Stimulated activated CD4-positive, alpha-beta T cell treated with anti-CD3 and anti-CD28 coated beads, Interleukin-4, amount 100 ng/mL, for 48 hours (primary cell): ENCODE measurements around the gene FAT1.

Experiments used
- DNase-seq, 2 donors: peaks; one replicate each; pipeline ENCODE4 v3.0.0-alpha.2; 2020; ENCODE audit warnings: low read depth in 2 of 2

FAT1 gene

DNA sequence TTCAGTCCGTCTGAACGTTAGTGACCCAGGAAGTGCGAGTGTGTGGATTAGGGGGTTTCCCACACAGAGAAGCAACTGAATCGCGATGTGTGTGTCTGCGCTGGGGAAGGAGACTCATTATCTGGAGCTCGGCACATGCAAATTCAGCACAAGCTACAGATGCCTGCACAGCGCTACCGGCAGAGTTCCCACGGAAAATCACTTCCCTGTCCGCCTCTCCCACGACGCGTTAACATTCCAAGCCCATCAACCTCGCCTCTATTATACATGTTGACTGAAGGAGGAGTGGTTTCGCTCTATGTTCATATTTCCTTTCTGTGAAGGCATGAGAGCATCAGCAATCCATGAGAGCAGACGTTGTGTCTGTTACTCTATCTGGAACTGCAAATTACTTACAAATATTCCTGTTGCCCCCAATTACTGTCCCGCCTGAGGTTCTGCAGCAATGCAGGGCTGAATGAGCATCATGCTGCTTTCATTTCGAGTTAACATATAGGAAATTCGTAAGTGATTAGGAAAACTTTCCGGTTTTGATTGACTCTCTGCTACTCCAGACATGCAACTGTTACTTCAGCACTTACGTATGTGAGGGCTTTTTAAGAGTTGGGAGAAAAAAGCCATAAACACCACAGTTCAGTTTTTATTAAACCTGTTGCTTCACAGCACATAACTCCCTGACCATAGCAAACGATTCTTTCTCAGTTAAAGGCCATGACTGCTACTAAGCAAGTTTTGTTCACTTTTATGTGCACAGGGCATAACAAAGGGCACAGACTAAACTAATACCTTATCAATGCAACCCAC, 153.3 kb downstream of the FAT1 start:
- DNase-seq, result no peak

DNA sequence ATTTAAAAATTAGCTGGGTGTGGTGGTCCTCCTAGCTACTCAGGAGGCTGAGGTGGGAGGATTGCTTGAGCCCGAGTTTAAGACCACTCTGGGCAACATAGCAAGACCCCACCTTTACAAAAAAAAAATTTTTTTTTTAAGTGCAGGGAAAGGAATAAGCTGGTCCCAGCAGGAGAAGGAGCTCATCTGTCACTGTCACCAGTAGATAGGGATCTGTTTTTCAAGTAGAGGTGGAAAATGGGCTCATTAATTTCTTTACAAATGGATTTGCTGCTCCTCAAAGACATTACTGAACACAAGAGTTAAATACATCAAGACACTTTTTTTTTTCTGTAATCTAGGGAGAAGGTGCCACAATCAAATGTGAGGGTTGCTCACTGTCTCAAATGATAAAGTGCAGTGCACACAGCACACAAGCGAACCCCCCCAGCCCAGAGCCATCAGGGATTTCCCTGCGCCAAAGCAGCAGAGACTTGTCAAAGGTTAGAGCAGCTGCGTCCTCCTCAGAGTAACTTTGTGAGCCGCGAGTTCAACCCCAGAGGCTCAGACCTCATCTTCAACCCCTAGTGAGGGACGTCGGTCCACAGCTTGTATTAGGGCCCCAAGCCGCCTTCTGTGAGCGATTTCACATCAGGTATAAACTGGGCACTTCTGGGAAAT, 154.0 kb downstream of the FAT1 start:
- DNase-seq, result no peak

DNA sequence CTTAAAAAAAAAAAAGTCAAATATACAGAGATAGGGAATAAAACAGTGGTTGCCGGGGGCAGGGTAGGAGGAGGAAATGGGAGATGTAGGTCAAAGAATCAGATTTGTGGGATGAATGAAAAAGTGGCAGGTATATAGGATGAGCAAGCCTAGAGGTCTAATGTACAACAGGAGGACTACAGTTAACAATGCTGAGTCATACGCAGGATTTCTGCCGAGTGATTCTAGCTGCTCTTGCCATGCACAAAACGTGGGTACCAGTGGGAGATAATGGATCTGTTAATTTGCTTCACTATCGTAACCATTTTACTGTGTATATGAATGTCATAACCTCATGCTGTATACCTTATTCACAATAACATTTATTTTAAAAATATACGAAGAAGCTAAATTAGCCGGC, 157.6 kb downstream of the FAT1 start:
- no peak for DNase-seq

DNA sequence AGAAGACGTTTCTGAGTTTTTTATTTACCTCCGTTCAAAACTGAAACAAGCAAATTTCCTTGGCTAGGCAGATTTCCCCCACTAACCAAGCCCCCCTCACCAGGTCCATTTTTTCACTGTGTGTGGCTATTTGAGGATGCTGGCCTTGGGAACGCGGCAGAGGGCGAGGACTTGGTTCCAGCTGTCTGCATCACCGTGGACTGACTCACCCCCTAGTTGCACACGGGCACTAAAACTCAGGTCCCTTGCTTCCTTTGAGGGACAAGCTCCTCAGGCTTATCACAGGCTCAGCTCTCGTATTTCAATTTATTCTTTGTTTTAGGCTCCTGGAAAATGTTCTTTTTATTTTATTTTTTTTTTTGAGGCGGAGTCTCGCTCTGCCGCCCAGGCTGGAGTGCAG, 159.9 kb downstream of the FAT1 start:
- no peak for DNase-seq

DNA sequence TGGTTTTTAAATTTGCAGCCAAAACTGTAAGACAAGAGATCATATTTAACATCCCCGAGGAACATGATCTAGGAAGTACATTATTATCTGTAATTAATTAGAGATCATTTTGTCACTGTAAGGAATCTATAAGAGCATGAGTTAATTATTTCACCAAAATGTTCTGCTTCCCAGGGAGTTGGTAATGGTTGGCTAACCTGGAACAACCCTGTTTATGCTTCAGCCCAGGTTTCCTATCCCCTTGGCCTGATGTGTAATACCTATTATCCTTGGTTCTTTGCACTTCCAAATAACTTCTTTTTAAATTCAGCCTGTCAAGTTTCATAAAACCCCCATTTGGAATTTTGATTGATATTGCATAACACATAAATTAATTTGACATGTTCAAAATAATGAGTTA, 161.9 kb downstream of the FAT1 start:
- no peak for DNase-seq

DNA sequence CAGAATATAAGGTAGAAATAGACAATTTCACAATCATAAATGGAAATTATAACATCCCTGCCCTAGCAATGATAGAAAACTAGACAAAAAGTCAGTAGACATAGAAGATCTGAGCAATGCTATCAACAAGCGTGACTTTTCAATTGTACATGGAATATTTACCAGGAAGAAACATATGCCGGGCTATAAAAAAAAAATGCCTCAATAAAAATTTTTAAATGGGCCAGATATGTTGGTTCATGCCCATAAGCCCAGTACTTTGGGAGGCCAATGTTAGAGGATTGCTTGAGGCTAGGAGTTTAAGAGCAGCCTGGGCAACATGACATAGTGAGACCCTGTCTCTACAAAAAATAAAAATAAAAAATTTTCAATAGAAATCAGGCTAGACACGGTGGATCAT, 163.0 kb downstream of the FAT1 start:
- no peak for DNase-seq

DNA sequence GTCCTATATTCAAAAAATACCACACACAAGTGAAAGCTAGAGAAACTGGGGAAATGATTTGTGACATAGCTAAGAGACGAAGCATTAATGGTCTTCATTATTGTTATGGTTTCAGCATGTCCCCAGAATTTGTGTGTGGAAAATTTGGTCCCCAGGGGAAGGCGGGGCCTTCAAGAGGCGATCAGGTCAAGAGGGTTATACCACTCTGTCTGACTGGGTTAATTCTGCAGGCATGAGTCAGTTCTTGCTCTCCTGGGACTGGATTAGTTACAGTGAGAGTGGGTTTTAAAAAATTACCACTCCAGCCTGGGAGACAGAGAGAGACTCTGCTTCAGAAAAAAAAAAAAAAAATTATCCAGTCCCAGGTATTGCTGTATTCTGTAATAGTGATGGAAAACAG, 166.2 kb downstream of the FAT1 start:
- DNase-seq, result no peak

DNA sequence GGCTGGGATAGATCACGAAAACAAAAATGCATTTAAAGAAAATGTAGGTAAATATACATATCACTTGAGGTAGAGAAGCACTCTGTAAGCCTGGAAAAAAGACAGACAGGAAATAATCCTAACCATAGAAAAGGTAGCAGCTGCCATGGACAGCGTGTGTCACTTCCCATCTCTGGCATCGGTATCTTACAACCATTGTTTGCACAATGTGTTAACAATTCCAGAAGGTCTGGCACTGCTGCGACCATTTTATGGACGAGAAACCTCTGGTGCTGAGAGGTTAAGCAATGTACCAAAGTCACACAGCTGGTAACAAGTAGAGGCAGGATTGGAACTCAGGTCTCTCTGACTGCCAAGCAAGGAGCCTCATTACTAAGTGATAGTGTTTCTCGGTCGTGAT, 166.6 kb downstream of the FAT1 start:
- DNase-seq, result no peak

DNA sequence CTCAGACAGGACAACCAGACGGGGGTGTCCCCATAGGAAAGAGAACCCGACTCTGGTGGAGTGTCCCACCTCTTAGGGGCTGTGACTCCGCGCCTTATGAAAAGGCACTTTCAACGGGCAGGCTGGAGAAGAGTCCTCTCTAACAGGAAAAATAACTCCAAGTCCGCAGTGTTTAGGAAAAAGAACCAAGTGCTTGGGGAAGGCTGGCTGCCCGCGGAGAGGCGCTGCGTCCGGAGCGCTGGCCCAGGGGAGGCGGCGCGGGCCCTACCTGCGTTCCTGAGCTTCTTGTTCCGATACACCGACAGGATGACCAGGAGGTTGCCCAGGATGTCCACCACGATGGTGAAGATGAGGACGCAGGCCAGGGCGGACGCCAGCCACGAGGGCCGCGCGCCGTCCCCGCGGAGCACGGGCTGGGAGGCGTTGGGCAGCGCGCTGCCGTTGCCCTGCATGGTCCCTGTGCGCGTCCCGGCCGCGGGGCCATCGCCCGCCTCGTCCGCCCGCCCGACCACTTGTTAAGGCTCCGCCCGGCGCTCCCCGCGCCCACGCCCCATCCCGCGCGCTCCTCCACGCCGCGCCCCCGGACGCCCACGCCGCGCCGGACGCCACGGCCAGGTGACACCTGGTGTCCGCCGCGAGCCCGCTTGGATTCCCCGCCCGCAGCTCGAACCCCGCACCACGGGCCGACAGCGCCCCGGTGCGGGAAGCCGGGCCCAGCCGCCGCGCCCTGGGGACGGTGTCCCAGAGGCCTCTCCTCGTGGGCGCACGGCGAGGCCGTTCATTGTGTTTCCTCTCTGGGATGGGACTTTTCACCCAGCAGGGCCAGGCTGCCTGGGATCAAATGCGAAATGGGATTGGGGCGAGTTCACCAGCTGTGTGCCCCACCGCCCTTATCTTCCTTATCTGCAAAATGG, 168.5 kb downstream of the FAT1 start, which contains the start of gene MTNR1A:
TSS of gene MTNR1A (minus strand) at position 654 of the 914 bp plus-strand sequence. CDS start at position 452, 202 bp downstream.
- no peak for DNase-seq

DNA sequence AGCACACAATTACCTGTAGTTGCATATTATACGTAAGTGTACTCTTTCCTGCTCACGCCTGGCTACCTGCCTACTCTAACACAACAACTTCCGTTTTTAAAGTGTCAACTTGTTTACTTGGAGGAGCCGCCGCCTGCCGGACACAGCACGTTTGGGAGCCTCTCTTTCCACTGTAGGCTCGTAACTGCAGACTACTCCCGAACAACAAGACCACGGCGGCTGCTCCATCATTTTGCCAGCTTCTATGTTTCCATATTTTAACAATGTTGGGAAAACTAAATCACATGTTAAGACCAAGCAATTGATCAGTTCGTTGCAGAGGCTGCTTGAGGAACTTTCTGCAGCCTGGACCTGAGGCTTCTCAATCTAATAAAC, 169.1 kb downstream of the FAT1 start:
- DNase-seq, result no peak

DNA sequence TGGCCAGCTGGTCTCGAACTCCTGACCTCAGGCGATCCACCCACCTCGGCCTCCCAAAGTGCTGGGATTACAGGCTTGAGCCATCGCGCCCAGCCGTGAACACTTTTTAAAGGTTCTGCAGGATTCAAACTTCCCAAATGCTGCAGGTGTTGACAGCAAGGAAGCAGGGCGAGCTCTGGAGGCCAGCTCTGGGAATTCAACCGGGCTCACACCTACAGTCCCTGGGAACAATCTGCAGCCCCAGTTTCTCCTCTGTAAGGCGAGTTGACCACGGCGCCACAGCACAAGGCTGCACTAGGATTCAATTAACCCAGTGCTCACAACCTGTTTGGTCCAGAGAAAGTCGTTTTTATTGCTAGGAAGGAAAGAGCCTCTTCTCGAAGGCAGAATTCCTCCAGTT, 169.9 kb downstream of the FAT1 start:
- DNase-seq, result no peak

DNA sequence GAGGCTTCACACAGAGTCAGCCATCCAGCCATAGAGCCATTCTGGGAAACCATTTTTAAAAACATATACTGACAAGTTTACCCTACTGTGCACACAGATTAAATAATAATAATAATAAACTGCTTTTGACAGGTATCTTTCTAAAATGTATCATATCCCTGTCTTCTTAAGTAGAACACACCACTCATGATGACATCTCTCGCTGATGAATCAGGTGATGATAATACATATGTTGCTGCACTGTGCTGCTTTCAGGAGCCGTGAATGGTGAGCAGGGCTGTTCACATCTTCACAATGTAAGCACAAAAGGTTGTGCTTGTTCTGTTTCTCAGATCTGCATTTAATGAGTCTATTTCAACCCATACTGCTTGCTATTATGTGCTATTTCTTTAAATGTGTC, 171.8 kb downstream of the FAT1 start:
- DNase-seq, result no peak

DNA sequence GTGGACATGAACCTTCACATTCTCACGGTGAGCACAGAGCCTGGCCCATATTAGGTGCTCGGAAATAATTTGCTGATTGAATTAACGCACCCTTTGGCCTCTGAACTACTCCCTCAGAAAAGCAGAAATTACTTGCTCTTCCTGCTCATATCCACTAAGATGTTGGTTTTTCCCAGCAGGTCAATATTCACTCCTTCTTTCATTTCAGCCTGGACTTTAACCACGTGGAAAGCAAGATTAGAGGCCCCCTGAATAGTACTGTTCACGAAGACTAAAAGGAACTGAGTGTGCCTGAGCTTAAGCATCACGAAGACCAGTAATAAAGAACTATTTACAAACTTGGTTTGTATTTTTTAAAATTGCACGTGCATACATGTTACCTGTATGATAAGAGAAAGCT, 178.2 kb downstream of the FAT1 start:
- no peak for DNase-seq

DNA sequence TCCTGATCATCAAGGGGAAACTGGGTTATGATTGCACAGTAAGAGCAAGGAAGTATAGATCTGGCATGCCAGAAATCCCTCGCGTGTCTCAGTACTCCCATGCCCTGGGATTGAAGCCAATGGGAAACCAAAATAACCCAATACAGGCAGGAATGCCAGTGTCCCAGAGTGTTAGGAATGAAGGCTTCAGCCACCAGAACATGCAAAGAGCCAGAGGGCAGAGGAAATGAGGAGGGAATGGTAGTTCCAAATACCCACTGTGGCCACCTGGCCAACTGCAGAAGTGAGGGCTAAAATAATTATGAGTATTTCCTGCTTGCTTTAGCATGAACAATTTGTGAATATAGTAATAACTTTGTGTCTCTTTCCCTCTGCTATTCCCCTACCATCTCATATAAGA, 180.4 kb downstream of the FAT1 start:
- DNase-seq, result no peak

DNA sequence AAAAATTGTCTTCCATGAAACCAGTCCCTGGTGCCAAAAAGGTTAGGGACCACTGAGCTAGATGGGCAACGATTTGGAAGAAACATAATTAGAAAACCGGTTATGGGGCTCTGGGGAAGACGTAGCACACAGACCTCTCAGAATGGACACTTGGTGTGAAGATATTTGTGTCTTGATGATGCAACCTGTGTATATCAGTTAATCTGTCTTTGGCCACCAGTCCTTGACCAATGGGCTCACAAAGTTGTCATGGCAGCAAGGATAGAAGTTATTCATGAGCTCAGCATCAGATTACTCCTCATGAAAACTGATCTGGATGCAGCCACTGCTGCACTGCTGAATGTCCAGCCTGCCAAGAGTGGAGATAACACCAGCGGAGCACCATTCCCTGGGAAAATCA, 181.9 kb downstream of the FAT1 start:
- no peak for DNase-seq

DNA sequence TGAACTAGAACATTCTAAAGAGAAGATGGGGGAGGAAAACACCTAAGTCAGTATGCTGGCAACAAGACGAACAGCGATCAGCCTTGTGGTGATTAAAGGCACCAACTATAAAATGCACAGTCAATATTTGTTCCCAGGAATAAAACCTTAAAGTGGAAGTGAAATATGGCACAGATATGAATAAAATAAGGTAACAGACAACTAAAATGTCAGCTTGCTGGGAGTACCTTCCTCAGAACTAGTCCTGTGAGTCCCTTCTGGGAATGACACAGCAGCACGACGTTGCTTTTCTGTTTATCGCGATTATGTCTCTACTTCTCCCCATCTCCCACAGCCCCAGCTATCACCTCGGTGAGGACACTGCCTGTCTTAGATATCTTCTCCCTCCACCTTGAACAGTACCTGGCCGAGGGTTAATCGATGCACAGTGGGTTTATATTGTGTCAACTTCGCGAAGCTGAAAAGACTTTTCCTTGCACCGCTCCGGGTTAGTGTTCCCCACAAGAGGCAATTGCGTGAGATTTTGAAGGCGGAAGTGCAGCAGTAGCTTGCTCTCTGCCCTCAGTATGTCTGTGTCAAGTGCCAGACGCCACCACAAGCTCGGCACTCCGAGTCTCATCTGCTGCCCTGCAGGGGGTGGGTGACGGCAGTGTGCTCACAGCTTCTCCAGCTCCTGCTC, 185.7 kb downstream of the FAT1 start:
- no peak for DNase-seq
